Adrenal gland (tissue), 12 donors: ENCODE results near the gene SCFD2. TPM values are rescaled to one million over a fixed set of nuclear protein-coding genes. Genes with fewer than 3 reads are reported as not detected.

ENCODE experiments used
- DNase-seq, 7 donors: peaks; one replicate each; pipeline ENCODE4 v3.0.0-alpha.2; 2019 to 2020
- H3K27ac ChIP-seq, 5 donors: fragments of 200-600 bp; sonication (generic) in 4 of 5; 1 replicate in 3 of 5; 2 replicates in 2 of 5; pipeline versions ENCODE4 v1.5.1 to v1.8.0; 2016 to 2020; ENCODE audit warnings: mild to moderate bottlenecking in 1 of 5
- H3K27me3 ChIP-seq: fragments of 200-600 bp; 2 replicates; pipeline ENCODE4 v1.8.0; 2021
- H3K36me3 ChIP-seq, 2 donors: fragments of 200-600 bp; replicated peaks in 1 of 2; 1 replicate in 1 of 2; 2 replicates in 1 of 2; pipeline versions ENCODE4 v1.5.1 to v1.8.0; 2018 to 2022
- H3K4me1 ChIP-seq, 2 donors: fragments of 200-600 bp; replicated peaks in 1 of 2; 1 replicate in 1 of 2; 2 replicates in 1 of 2; pipeline versions ENCODE4 v1.5.1 to v1.8.0; 2018 to 2021
- H3K4me3 ChIP-seq, 4 donors: fragments of 200-600 bp; sonication (generic) in 3 of 4; one replicate each; pipeline ENCODE4 v1.5.1; 2016 to 2018
- H3K9me3 ChIP-seq, 3 donors: fragments of 200-600 bp; sonication (generic) in 1 of 3; replicated peaks in 1 of 3; 1 replicate in 2 of 3; 2 replicates in 1 of 3; pipeline versions ENCODE4 v1.5.1 to v1.8.0; 2016 to 2021
- CTCF ChIP-seq, 6 experiments: fragments of 450-650 bp in 4 of 6; fragments of 200-600 bp in 2 of 6; sonication (generic) in 1 of 6; IDR thresholded peaks; 1 replicate in 5 of 6; 2 replicates in 1 of 6; pipeline versions ENCODE4 v1.5.1 to v1.8.0; 2016 to 2021; ENCODE audit warnings: antibody characterized with exemption in 6 of 6, mild to moderate bottlenecking in 2 of 6, moderate library complexity in 1 of 6
- POLR2A ChIP-seq, 2 donors: fragments of 450-650 bp; IDR thresholded peaks; one replicate each; pipeline ENCODE4 v1.6.1; 2017; ENCODE audit warnings: antibody characterized with exemption in 2 of 2, mild to moderate bottlenecking in 2 of 2, moderate library complexity in 1 of 2
- WGBS, 4 donors: extraction: QIAGEN DNeasy Blood & Tissue Kit in 2 of 4; methylation state at CpG; one replicate each; pipeline versions ENCODE4 v1.1.5 to v1.1.7; 2013 to 2017; 5-methylcytosine and 5-hydroxymethylcytosine counted together
- intact Hi-C, 2 donors: fragments of 100-400 bp; cut with DNase I; formaldehyde crosslinking; loops; one replicate each; pipeline versions ENCODE4 v1.14.1 to v1.15.0; 2022 to 2023
- polyA plus RNA-seq, 3 donors: library from polyadenylated mRNA; stranded (reverse); fragments of 200-250 nt in 2 of 3; fragments of 350-450 nt in 1 of 3; fragmentation: Illumina TruSeq in 1 of 3; extraction: RNeasy Lipid Tissue Mini Kit (QIAGEN cat#74804) in 1 of 3; gene quantifications; one replicate each; pipeline ENCODE4 v1.2.3, GENCODE V29; 2013 to 2014
- total RNA-seq, 9 donors: library from RNA; depleted of rRNA in 4 of 9; stranded (reverse); fragments of >200 nt in 4 of 9; fragments of 120-200 nt in 1 of 9; fragmentation: NEBNext Ultra II Directional in 1 of 9; extraction: Animal tissue kit (Norgen Biotek cat#: 25700) in 1 of 9; gene quantifications; one replicate each; pipeline versions ENCODE4 v1.1.0 to v1.2.4, GENCODE V29; 2013 to 2023
- donor health status: healthy with polysubstance abuse.
- donor health status: Bipolar disorder and iron deficiency.
- donor health status: DM: yes; HTN: yes; CAD: no.
- donor health status: DM: no; HTN: no; CAD: no.
- donor health status: DM: no; HTN: no; CAD: no.
- donor health status: DM: yes; HTN: yes; CAD: no.

The SCFD2 gene
- total and polyA plus RNA-seq, 12 donors, result 5.2 to 34.9 (median 23.4) TPM

DNA sequence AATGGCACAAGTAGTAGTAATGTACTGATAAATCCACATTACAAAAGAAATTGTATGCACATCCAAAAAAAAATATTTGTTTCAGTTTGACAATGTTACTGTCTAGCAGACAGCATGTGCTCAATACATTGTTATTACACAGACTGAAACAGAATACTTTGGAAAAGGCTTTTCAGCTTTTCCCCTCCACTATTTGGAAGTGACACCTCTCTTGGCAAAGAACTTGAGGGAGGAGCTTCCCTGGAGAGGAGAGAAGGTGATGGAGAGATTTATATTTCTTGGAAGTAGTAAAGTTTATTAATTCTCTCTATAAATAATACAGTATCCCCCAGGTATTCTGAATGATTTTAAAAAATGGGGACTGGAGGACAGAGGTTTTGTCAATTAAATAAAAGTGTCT lies 131.8 kb downstream of the SCFD2 start:
- no peaks in the 10 kb centered on the region for H3K27me3 ChIP-seq
- intact Hi-C loops, result no loop called here
- H3K4me1 ChIP-seq, result no peaks in the 10 kb centered on the region
- no peaks in the 10 kb centered on the region for H3K36me3 ChIP-seq
- no peak overlapping the region for H3K4me3 ChIP-seq
- no peak for DNase-seq
- no peak for TF ChIP-seq CTCF (IDR thresholded peaks at IDR 0.05)
- no peak for TF ChIP-seq POLR2A (IDR thresholded peaks at IDR 0.05)
- H3K27ac ChIP-seq, result no peak overlapping the region
- no peaks in the 10 kb centered on the region for H3K9me3 ChIP-seq

- intact Hi-C loops, result no loop called here
- H3K4me1 ChIP-seq, result no peaks in the 10 kb centered on the region
- H3K4me3 ChIP-seq, result no peak overlapping the region
- no peak overlapping the region for H3K27ac ChIP-seq
- TF ChIP-seq POLR2A (IDR thresholded peaks at IDR 0.05), result no peak
- TF ChIP-seq CTCF (IDR thresholded peaks at IDR 0.05), result no peak
- no peaks in the 10 kb centered on the region for H3K36me3 ChIP-seq
- 59 to 74% (median 66%) methylated on average over 2 of the region's 2 CpGs for WGBS, 4 donors
- no peaks in the 10 kb centered on the region for H3K9me3 ChIP-seq
- no peak for DNase-seq
- no peaks in the 10 kb centered on the region for H3K27me3 ChIP-seq
Observed at GRCh38 chr4:53233114-53233795, 132.6 kb downstream of the SCFD2 start.

DNA sequence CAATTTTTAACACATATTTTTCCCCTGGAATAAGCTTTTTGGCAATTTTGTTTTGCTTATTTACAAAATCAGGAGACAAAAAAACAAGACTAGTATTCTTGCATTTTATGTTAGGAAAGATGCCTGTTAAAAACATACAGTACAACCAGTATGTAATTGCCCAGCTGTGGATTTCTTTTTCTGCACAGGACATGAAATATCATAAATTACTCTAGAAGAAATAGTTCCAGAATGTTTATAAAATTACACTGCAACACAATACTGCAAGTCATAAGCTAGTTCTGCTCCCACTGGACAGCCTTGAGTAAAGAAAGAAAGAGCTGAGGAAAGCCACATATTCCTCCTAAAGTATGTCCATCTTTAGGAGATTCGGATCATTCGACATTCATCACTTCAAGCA lies 133.5 kb downstream of the SCFD2 start:
- no peaks in the 10 kb centered on the region for H3K4me1 ChIP-seq
- no peaks in the 10 kb centered on the region for H3K36me3 ChIP-seq
- H3K4me3 ChIP-seq, result no peak overlapping the region
- no peak for TF ChIP-seq POLR2A (IDR thresholded peaks at IDR 0.05)
- TF ChIP-seq CTCF (IDR thresholded peaks at IDR 0.05), result no peak
- no peaks in the 10 kb centered on the region for H3K27me3 ChIP-seq
- no peak for DNase-seq
- intact Hi-C loops, result no loop called here
- 87 to 95% (median 92%) methylated on average over 2 of the region's 2 CpGs for WGBS, 4 donors
- H3K9me3 ChIP-seq, result no peaks in the 10 kb centered on the region
- H3K27ac ChIP-seq, result no peak overlapping the region

- no peaks in the 10 kb centered on the region for H3K27me3 ChIP-seq
- TF ChIP-seq CTCF (IDR thresholded peaks at IDR 0.05) (no peak), POLR2A (IDR thresholded peaks at IDR 0.05) (no peak)
- DNase-seq, result no peak
- H3K27ac ChIP-seq, result no peak overlapping the region
- no peaks in the 10 kb centered on the region for H3K9me3 ChIP-seq
- WGBS, 4 donors, result 94 to 100% (median 95%) methylated on average over 1 of the region's 1 CpG
- no peak overlapping the region for H3K4me3 ChIP-seq
- H3K36me3 ChIP-seq, result no peaks in the 10 kb centered on the region
- intact Hi-C loops, result no loop called here
- H3K4me1 ChIP-seq, result no peaks in the 10 kb centered on the region
Observed at GRCh38 chr4:53228036-53228435, 137.8 kb downstream of the SCFD2 start.
